ENCODE results near the gene PAMR1.

Gene PAMR1

DNA sequence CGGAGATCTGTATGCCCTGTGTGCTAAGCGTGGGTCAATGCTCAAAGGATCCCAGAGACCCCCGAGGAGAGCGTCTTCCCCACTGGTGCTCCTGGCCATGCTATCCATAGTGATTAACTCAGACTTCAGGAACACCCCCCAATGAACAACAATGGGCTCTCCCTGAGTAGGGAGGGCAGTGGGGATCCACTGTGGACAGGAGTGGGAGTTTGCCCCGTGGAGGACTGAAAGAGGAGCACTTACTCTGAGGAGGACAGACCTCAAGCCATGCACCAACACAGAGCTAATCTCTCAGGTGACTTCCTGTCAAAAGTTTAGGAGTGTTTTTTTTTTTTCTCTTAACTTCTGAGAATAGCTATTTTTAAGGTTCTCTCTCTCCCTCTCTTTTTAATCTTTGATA is 130.5 kb downstream of the PAMR1 start:
- TF ChIP-seq EGR1 (IDR thresholded peaks at IDR 0.05) (no peak), ZBTB7A (IDR thresholded peaks at IDR 0.05; ENCODE audit: low read depth) (no peak), TAF1 (IDR thresholded peaks at IDR 0.05; ENCODE audit: low read depth) (no peak)

DNA sequence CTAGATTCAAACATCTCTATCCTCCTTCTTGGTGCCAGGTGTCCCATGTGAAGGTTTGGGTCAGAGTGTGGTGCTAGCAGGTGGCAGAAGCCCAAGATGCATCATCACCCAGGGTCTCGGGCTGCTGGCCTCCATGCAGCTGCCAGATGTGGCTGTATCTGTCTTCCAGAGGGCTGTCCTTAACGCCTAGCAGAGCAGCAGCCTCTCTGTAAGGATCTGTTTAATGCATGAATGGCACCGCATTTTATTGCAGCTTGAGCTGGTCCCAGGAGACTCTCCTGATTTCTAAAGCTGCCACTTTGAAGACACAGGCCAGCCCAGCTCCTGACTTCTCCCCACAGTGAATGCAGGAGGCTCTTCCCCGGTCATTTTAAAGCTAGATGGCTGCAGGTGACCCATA is 132.3 kb downstream of the PAMR1 start:
- no peak for TF ChIP-seq FOXM1 (IDR thresholded peaks at IDR 0.05; ENCODE audit: borderline replicate concordance, low read depth)
- no peak for TF ChIP-seq NFIC (IDR thresholded peaks at IDR 0.05)
- no peak for TF ChIP-seq CREB1 (IDR thresholded peaks at IDR 0.05; ENCODE audit: low read depth)

DNA sequence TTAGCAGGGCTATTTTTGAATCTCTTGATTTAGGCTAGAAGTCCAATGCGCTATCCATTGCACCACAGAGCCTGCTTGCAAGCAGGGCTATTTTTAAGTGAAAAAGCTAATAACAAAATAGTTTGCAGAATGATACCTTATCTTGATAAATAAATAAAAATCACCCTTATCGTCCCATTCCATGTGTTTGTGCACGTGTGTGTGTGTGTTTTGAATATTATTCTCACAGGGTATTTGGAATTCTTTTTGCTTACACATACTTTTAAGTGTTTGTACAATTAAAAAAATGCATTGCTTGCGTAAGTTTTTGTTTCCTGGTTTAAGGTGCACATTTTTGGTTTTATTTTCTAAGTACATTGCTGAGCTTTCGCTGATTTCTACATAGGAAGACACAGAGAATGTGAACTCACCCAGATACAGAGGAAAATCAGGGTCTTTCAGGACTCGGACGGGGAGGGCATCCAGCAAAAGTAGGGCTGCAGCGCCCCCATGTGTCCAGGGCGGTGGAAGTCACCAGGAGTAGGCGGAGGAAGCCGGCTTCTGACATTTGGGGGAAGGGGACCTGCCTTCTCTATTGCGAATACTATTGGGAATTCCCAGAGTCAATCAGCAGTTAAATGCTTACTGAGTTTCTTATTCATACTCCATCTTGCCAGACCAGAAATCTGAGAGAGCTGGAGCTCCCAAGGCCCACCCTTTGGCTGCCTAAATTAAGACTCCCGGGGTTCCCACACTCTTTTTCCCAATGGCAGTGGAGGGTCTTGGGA is 133.3 kb downstream of the PAMR1 start:
- TF ChIP-seq RAD21 (IDR thresholded peaks at IDR 0.05; ENCODE audit: low read depth) (peak; percentile 99), NFIC (IDR thresholded peaks at IDR 0.05) (no peak), TEAD4 (IDR thresholded peaks at IDR 0.05) (peak; percentile 7; the same call in 1 of the 2 replicates)

DNA sequence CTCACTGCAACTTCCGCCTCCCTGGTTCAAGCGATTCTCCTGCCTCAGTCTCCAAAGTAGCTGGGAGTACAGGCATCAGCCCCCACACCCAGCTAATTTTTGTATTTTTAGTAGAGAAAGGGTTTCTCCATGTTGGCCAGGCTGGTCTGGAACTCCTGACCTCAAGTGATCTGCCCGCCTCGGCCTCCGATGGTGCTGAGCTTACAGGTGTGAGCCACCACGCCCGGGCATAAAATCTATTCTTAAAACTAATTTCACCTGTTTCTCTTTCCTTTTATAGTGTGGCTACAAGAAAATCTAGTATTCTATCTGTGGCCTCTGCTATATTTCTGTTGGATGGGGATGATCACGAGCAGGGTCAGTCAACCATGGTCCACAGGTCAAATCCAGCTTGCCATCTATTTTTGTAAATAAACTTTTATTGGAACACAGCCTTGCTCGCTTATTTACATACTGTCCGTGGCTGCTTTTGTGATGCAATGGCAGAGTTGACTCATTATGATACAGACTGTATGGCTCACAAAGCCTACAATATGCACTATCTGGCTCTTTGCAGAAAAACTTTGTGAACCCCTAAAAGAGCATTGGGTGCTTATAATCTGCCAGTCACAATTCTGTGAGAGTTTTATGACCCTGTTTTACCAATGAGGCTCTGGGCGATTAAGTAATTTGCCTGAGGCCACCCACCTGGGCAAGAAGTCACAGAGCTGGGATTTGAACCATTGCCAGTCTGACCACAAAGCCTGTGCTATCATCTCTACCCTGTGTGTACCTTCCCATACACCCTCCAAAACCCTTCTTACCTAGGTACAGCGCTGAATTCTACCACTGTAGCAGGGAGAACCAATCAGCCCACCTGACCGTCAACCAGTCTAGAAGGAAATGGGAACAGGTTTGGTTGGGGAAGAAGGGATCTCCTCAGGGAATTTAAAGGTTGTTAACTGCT is 134.4 kb downstream of the PAMR1 start:
- no peak for TF ChIP-seq EGR1 (IDR thresholded peaks at IDR 0.05)
- no peak for TF ChIP-seq TEAD4 (IDR thresholded peaks at IDR 0.05)
- no peak for TF ChIP-seq RAD21 (IDR thresholded peaks at IDR 0.05; ENCODE audit: low read depth)
- TF ChIP-seq EP300 (IDR thresholded peaks at IDR 0.05; ENCODE audit: borderline replicate concordance) = no peak; the same call in 1 of the 2 replicates
- TF ChIP-seq CEBPB (IDR thresholded peaks at IDR 0.05) = peak; percentile 66; the same call in 1 of the 2 replicates
- TF ChIP-seq FOXM1 (IDR thresholded peaks at IDR 0.05; ENCODE audit: borderline replicate concordance, low read depth) = no peak

DNA sequence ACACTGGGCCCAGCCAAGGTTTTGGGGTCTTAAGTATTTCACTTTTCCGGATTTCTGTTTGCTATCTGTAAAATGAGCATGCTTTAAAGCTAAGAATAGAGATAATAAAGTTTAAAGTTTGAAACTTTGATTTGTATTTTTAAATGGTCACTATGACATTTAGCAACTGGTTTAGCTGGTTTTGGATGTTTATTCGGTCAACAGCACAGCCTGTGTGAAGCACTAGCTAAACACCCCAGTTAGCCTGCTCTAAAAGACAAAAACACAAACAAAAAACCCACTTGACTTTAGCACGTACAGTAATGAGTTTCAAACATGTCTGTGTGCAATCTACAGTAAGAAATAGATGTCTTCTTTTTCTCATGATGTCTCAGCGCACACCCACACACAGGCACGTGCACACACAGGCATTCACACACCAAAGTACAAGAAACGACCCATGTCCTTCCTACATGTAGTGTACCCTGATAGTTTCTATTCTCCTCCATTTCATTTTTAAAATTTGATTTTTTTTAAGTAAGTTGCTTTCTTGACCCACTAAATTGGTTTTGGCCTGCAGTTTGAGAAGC is 135.4 kb downstream of the PAMR1 start:
- TF ChIP-seq TCF12 (IDR thresholded peaks at IDR 0.05; ENCODE audit: low read depth) (no peak), TAF1 (IDR thresholded peaks at IDR 0.05; ENCODE audit: low read depth) (no peak), YY1 (IDR thresholded peaks at IDR 0.05; ENCODE audit: low read depth) (no peak), ZBTB7A (IDR thresholded peaks at IDR 0.05; ENCODE audit: low read depth) (no peak), FOXM1 (IDR thresholded peaks at IDR 0.05; ENCODE audit: borderline replicate concordance, low read depth) (no peak), EGR1 (IDR thresholded peaks at IDR 0.05) (no peak)
- TF ChIP-seq, protein P1, sequence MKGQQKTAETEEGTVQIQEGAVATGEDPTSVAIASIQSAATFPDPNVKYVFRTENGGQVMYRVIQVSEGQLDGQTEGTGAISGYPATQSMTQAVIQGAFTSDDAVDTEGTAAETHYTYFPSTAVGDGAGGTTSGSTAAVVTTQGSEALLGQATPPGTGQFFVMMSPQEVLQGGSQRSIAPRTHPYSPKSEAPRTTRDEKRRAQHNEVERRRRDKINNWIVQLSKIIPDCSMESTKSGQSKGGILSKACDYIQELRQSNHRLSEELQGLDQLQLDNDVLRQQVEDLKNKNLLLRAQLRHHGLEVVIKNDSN (IDR thresholded peaks at IDR 0.05) = no peak

DNA sequence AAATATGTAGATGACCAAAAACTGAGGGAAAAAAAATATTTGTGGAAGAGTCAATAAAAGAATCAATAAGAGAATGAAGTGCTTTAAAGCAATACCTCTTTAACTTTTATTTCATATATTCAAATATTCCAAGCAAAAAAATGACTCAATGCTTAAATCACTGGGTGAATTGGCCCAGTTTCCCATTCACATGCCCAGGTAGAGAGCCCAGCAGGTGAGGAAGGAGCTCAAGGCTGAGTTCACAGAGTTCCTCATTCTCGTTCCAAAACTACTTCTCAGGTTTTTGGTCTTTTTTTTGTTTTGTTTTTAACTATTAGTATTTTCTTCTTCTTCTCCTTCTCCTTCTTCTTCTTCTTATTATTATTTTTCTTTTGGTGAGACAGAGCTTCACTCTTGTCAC is 136.3 kb downstream of the PAMR1 start:
- TF ChIP-seq CREB1 (IDR thresholded peaks at IDR 0.05; ENCODE audit: low read depth) (no peak), FOXM1 (IDR thresholded peaks at IDR 0.05; ENCODE audit: borderline replicate concordance, low read depth) (no peak), YY1 (IDR thresholded peaks at IDR 0.05; ENCODE audit: low read depth) (no peak), CEBPB (IDR thresholded peaks at IDR 0.05) (no peak)
- TF ChIP-seq, protein P2, sequence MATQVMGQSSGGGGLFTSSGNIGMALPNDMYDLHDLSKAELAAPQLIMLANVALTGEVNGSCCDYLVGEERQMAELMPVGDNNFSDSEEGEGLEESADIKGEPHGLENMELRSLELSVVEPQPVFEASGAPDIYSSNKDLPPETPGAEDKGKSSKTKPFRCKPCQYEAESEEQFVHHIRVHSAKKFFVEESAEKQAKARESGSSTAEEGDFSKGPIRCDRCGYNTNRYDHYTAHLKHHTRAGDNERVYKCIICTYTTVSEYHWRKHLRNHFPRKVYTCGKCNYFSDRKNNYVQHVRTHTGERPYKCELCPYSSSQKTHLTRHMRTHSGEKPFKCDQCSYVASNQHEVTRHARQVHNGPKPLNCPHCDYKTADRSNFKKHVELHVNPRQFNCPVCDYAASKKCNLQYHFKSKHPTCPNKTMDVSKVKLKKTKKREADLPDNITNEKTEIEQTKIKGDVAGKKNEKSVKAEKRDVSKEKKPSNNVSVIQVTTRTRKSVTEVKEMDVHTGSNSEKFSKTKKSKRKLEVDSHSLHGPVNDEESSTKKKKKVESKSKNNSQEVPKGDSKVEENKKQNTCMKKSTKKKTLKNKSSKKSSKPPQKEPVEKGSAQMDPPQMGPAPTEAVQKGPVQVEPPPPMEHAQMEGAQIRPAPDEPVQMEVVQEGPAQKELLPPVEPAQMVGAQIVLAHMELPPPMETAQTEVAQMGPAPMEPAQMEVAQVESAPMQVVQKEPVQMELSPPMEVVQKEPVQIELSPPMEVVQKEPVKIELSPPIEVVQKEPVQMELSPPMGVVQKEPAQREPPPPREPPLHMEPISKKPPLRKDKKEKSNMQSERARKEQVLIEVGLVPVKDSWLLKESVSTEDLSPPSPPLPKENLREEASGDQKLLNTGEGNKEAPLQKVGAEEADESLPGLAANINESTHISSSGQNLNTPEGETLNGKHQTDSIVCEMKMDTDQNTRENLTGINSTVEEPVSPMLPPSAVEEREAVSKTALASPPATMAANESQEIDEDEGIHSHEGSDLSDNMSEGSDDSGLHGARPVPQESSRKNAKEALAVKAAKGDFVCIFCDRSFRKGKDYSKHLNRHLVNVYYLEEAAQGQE (IDR thresholded peaks at IDR 0.05; ENCODE audit: low read depth) = no peak
- TF ChIP-seq, protein P3, sequence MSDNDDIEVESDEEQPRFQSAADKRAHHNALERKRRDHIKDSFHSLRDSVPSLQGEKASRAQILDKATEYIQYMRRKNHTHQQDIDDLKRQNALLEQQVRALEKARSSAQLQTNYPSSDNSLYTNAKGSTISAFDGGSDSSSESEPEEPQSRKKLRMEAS (IDR thresholded peaks at IDR 0.05) = no peak

DNA sequence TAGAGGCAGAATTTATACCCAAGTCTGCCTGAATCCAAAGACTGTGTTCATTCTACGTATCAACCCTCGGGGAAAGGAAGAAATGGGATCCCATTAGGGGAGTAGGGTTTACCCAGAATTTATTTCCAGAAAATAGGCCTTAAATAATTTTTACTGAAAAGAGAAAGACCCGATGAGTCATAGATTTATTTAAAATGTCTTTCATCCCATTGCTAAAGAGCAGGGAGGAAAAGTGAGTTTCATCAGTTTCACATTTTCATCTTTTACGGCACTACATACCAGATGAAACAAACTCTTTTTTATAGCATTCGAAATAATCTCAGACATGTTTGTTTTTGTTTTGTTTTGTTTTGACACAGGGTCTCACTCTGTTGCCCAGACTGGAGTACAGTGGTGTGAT is 137.4 kb downstream of the PAMR1 start:
- TF ChIP-seq FOXM1 (IDR thresholded peaks at IDR 0.05; ENCODE audit: borderline replicate concordance, low read depth) = no peak
- TF ChIP-seq YY1 (IDR thresholded peaks at IDR 0.05; ENCODE audit: low read depth) = no peak
- TF ChIP-seq TEAD4 (IDR thresholded peaks at IDR 0.05) = no peak
- TF ChIP-seq RAD21 (IDR thresholded peaks at IDR 0.05; ENCODE audit: low read depth) = no peak
- no peak for TF ChIP-seq TCF12 (IDR thresholded peaks at IDR 0.05; ENCODE audit: low read depth)
- TF ChIP-seq, protein P2 (IDR thresholded peaks at IDR 0.05; ENCODE audit: low read depth) = no peak
- TF ChIP-seq, protein P3 (IDR thresholded peaks at IDR 0.05) = no peak
- TF ChIP-seq TAF1 (IDR thresholded peaks at IDR 0.05; ENCODE audit: low read depth) = no peak
- TF ChIP-seq CREB1 (IDR thresholded peaks at IDR 0.05; ENCODE audit: low read depth) = no peak
- TF ChIP-seq, protein P1 (IDR thresholded peaks at IDR 0.05) = no peak
- TF ChIP-seq EP300 (IDR thresholded peaks at IDR 0.05; ENCODE audit: borderline replicate concordance) = no peak
- TF ChIP-seq ZBTB7A (IDR thresholded peaks at IDR 0.05; ENCODE audit: low read depth) = no peak
- no peak for TF ChIP-seq NFIC (IDR thresholded peaks at IDR 0.05)
- TF ChIP-seq CEBPB (IDR thresholded peaks at IDR 0.05) = no peak
